Measurements from ENCODE around the gene PANX2.
"Not testable (repeated sequence)": the region's sequence is repeated elsewhere in the genome, so short reads cannot be mapped to it uniquely, and the experiment has no call there.

DNA sequence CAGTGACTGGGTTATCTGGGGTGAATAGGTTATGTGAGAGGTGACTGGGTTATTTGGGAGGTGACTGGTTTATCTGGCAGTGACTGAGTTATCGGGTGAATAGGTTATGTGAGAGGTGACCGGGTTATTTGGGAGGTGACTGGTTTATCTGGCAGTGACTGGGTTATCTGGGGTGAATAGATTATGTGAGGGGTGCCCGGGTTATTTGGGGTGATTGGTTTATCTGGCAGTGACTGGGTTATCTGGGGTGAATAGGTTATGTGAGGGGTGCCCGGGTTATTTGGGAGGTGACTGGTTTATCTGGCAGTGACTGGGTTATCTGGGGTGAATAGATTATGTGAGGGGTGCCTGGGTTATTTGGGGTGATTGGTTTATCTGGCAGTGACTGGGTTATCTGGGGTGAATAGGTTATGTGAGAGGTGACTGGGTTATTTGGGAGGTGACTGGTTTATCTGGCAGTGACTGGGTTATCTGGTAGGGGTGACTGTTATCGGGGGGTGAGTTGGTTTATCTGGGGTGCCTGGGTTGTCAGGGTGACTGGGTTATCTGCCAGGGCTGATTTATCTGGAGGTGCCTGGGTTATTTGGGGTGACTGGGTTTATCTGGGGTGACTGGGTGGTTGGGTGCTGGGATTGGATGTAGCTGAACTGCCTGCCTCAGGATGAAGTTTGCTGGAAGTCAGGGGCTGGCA is 1.9 kb upstream of the PANX2 start:
- TF ChIP-seq, protein P1, sequence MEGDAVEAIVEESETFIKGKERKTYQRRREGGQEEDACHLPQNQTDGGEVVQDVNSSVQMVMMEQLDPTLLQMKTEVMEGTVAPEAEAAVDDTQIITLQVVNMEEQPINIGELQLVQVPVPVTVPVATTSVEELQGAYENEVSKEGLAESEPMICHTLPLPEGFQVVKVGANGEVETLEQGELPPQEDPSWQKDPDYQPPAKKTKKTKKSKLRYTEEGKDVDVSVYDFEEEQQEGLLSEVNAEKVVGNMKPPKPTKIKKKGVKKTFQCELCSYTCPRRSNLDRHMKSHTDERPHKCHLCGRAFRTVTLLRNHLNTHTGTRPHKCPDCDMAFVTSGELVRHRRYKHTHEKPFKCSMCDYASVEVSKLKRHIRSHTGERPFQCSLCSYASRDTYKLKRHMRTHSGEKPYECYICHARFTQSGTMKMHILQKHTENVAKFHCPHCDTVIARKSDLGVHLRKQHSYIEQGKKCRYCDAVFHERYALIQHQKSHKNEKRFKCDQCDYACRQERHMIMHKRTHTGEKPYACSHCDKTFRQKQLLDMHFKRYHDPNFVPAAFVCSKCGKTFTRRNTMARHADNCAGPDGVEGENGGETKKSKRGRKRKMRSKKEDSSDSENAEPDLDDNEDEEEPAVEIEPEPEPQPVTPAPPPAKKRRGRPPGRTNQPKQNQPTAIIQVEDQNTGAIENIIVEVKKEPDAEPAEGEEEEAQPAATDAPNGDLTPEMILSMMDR (conservative IDR thresholded peaks at IDR 0.05; ENCODE audit: low read depth in 2 of 2), result not testable (repeated sequence)
- not testable (repeated sequence) for TF ChIP-seq EZH2 (IDR thresholded peaks at IDR 0.05; ENCODE audit: low read depth, unreplicated experiment); EZH2phosphoT487 (IDR thresholded peaks at IDR 0.05; ENCODE audit: unreplicated experiment); NANOG (IDR thresholded peaks at IDR 0.05; ENCODE audit: borderline replicate concordance); POLR2AphosphoS5 (IDR thresholded peaks at IDR 0.05; ENCODE audit: low read depth)
